CD4-positive, CD25-positive, alpha-beta regulatory T cell (primary cell): ENCODE data around the gene RAB11FIP4. TPM values are rescaled to one million over a fixed set of nuclear protein-coding genes. Genes with fewer than 3 reads are reported as not detected.

Experiments used
- ATAC-seq, 2 donors: fragments of 150-1000 bp; cut with Tn5 transposase; one replicate each; pipeline ENCODE4 v1.10.0; 2021; ENCODE audit warnings: low read depth in 2 of 2, moderate number of reproducible peaks in 2 of 2, moderate library complexity in 1 of 2
- DNase-seq, 3 donors: peaks; one replicate each; pipeline versions ENCODE4 v3.0.0 to v3.0.0-alpha.2; 2012 to 2022; ENCODE audit warnings: mixed read lengths in 1 of 3
- H3K27ac ChIP-seq: one replicate; pipeline ENCODE4 v1.7.0; 2013; ENCODE audit warnings: mild to moderate bottlenecking, low read length; ENCODE audit not compliant: insufficient read depth, poor library complexity, severe bottlenecking
- H3K27me3 ChIP-seq: one replicate; pipeline ENCODE4 v1.7.0; 2013; ENCODE audit warnings: low read length; ENCODE audit not compliant: control insufficient read depth, insufficient read depth
- H3K36me3 ChIP-seq: one replicate; pipeline ENCODE4 v1.7.0; 2013; ENCODE audit warnings: mild to moderate bottlenecking, low read length, moderate library complexity; ENCODE audit not compliant: control insufficient read depth, insufficient read depth
- H3K4me1 ChIP-seq: 2 replicates; pipeline ENCODE4 v1.7.0; 2013; ENCODE audit warnings: mild to moderate bottlenecking, low read length; ENCODE audit not compliant: insufficient read depth, control insufficient read depth, poor library complexity, severe bottlenecking
- H3K4me3 ChIP-seq: one replicate; pipeline ENCODE4 v1.7.0; 2013; ENCODE audit warnings: low read depth, mild to moderate bottlenecking, low read length, moderate library complexity
- H3K9me3 ChIP-seq, 2 experiments: 1 replicate in 1 of 2; 2 replicates in 1 of 2; pipeline ENCODE4 v1.7.0; 2013; ENCODE audit warnings: low read length in 2 of 2, mild to moderate bottlenecking in 1 of 2, moderate library complexity in 1 of 2; ENCODE audit not compliant: control insufficient read depth in 2 of 2
- H3K27ac Mint-ChIP-seq, 3 donors: one replicate each; pipeline ENCODE4 v1.8.0; 2020 to 2022; ENCODE audit warnings: mild to moderate bottlenecking in 3 of 3, mixed read lengths in 3 of 3, moderate library complexity in 2 of 3
- H3K27me3 Mint-ChIP-seq: one replicate; pipeline ENCODE4 v1.8.0; 2022; ENCODE audit warnings: mild to moderate bottlenecking, mixed read lengths
- H3K36me3 Mint-ChIP-seq: one replicate; pipeline ENCODE4 v1.8.0; 2020; ENCODE audit warnings: mixed read lengths
- H3K4me1 Mint-ChIP-seq, 4 donors: one replicate each; pipeline ENCODE4 v1.8.0; 2020 to 2022; ENCODE audit warnings: mixed read lengths in 4 of 4, mild to moderate bottlenecking in 1 of 4
- H3K4me3 Mint-ChIP-seq, 4 donors: one replicate each; pipeline ENCODE4 v1.8.0; 2020 to 2022; ENCODE audit warnings: mild to moderate bottlenecking in 4 of 4, mixed read lengths in 4 of 4, moderate library complexity in 3 of 4
- H3K9me3 Mint-ChIP-seq, 7 donors: one replicate each; pipeline ENCODE4 v1.8.0; 2020 to 2022; ENCODE audit warnings: mixed read lengths in 7 of 7, mild to moderate bottlenecking in 3 of 7, moderate library complexity in 2 of 7
- polyA plus RNA-seq, 4 donors: library from polyadenylated mRNA; unstranded; fragments of 300-500 nt; fragmentation: Illumina TruSeq; gene quantifications; one replicate each; pipeline ENCODE4 v1.2.3, GENCODE V29; 2021
- total RNA-seq: library from RNA; stranded (reverse); gene quantifications from one replicate; pipeline ENCODE4 v1.2.3, GENCODE V29; 2022

RAB11FIP4 gene
- total and polyA plus RNA-seq, 5 donors from 2014 or later = 23.1 to 79.7 (median 23.6) TPM

DNA sequence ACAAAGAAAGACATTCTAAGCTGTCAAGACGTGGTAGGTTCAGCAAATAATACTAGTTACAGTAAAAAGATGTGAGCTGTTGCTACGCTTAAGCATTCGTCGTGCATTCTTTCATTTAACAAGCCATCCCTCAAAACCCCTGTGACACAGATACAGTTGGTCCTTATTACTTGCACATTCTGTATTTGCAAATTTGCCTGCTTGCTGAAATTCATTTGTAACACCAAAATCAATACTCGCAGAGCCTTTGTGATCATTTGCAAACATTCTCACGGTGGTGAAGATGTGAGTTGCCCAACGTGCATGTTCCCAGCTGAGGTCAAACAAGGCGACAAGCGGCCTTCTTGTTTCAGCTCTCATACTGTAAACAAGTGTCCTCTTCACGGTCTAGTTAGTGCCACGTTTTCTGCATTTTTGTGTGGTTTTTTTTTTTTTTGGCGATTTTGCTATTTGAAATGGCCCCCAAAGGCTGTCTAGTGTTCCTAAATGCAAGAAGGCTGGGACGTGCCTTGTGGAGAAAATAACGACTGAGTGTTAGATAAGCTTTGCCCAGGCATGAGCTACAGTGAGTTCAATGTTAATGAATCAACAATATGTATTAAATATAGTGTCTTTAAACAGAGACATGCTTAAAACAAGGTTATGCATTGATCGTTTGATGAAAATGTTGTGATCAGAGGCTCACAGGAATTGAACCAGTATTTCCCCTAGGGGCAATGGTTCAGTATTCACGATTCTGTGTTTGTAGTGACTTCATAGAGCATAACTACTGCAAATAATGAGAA lies 84.1 kb downstream of the RAB11FIP4 start:
- ATAC-seq (no peak), DNase-seq (no peak)
- Mint-ChIP-seq H3K27ac (no peak overlapping the region), H3K27me3 (no peaks in the 10 kb centered on the region), H3K9me3 (no peaks in the 10 kb centered on the region), H3K4me3 (no peak overlapping the region), H3K36me3 (no peaks in the 10 kb centered on the region), H3K4me1 (no peaks in the 10 kb centered on the region)
- Histone ChIP-seq H3K27ac (no peak overlapping the region), H3K27me3 (no peaks in the 10 kb centered on the region), H3K9me3 (no peaks in the 10 kb centered on the region), H3K4me3 (no peak overlapping the region), H3K36me3 (no peaks in the 10 kb centered on the region), H3K4me1 (peaks cover under 1% of the 10 kb centered on the region)

DNA sequence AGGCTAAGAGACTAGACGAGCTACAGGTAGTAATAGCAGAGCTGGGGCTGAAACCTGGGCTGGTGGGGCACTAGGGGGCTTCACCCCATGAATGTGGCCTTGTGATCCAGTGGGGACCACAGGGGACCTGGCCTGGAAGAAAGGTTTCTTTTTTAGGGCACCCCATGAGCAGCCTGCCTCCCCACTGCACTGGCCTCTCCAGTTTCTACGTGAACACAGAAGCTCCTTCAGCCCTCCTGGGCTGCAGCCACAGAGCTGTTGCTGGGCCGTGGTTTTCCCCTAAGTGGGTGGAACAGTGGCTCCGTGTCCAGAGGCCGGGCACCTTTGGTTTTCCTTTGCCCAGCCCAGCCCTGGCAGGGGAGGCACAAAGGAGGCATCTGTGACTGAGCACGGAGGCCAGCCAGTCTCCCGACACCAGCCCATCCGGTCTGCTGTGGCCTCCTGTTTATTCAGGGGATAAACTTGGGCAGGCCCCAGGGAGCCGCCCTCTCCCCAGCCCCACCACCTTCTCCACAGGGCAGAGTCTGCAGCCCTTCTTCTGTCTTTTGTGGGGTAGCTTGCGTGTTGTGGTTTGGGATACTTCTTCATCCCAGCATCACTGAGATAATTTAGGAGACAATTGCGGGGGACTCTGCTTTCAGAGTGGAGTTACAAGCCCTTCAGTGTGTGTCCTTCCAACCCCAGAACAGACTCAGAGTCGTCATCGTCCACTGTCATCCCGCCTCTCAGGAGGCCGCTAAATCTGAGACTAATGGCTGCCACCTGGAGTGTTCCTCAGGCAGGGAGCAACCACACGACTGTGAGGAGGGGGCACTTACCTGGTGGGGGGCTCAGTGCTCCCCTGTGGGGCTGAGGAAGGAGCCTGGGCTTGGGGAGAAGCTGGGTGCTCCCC lies 85.3 kb downstream of the RAB11FIP4 start:
- Mint-ChIP-seq H3K4me3 (no peak overlapping the region), H3K9me3 (no peaks in the 10 kb centered on the region), H3K27me3 (no peaks in the 10 kb centered on the region), H3K27ac (no peak overlapping the region), H3K4me1 (no peaks in the 10 kb centered on the region), H3K36me3 (no peaks in the 10 kb centered on the region)
- H3K27me3 ChIP-seq = no peaks in the 10 kb centered on the region
- H3K36me3 ChIP-seq = no peaks in the 10 kb centered on the region
- DNase-seq (no peak), ATAC-seq (no peak)
- no peak overlapping the region for H3K4me3 ChIP-seq
- no peak overlapping the region for H3K27ac ChIP-seq
- H3K9me3 ChIP-seq = no peaks in the 10 kb centered on the region
- no peaks in the 10 kb centered on the region for H3K4me1 ChIP-seq

DNA sequence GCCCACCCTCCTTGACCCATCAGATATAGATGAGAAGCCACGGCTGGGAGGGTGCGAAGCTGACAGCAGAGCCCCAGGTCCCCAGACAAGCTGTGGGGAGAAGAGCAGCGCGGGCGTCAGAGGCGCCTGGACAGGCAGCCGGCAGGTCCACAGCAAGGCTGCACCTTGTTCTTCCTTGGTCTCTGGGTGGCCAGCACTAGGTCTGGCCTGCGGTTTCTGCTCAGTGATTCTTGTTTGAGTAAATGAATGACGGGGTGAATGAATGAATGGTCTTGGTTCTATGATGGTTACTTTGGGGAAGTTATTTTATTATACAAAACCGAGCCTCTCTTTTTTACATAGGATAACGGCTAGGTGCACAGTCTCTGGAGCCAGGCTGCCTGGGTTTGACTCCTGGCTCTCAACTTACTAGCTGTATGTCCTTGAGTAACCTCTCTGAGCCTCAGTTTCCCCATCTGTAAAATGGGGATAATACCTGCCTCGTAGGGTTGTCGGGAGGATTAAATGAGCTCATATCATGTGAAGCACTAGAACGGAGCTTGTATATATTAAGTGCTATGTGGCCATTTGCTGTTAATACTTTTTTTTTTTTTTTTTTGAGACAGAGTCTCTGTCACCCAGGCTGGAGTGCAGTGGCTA lies 86.1 kb downstream of the RAB11FIP4 start:
- H3K4me3 Mint-ChIP-seq = no peak overlapping the region

DNA sequence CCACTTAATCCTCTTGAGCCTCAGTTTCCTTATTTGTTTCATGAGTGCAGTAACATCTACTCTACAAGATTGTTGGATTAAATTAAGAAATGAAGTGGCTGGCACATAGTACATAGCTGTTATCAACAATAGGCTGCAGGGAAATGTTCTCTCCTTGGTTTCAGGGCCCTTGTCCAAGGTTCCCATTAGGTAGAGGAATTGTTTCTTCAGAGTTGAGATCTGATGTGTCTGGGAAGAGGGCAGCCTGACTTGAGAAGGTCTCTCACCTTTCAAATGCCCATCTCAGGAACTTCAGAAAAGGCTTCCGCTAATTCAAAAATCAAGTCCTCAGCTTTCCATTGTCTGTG lies 87.6 kb downstream of the RAB11FIP4 start:
- DNase-seq (no peak), ATAC-seq (no peak)
- Histone ChIP-seq H3K36me3 (no peaks in the 10 kb centered on the region), H3K9me3 (no peaks in the 10 kb centered on the region), H3K27ac (no peak overlapping the region), H3K4me1 (no peaks in the 10 kb centered on the region), H3K4me3 (no peak overlapping the region), H3K27me3 (no peaks in the 10 kb centered on the region)
- H3K4me3 Mint-ChIP-seq = no peak overlapping the region
- H3K4me1 Mint-ChIP-seq = no peaks in the 10 kb centered on the region
- H3K27me3 Mint-ChIP-seq = no peaks in the 10 kb centered on the region
- no peaks in the 10 kb centered on the region for H3K9me3 Mint-ChIP-seq
- H3K27ac Mint-ChIP-seq = no peak overlapping the region
- no peaks in the 10 kb centered on the region for H3K36me3 Mint-ChIP-seq

More for the DNA sequence above, 86.1 kb downstream of the RAB11FIP4 start:
- Histone ChIP-seq H3K4me3 (no peak overlapping the region), H3K27ac (no peak overlapping the region), H3K27me3 (no peaks in the 10 kb centered on the region), H3K4me1 (no peaks in the 10 kb centered on the region), H3K9me3 (no peaks in the 10 kb centered on the region), H3K36me3 (no peaks in the 10 kb centered on the region)
- H3K27me3 Mint-ChIP-seq = no peaks in the 10 kb centered on the region
- no peak overlapping the region for H3K27ac Mint-ChIP-seq
- no peaks in the 10 kb centered on the region for H3K36me3 Mint-ChIP-seq
- no peaks in the 10 kb centered on the region for H3K9me3 Mint-ChIP-seq
- no peak for DNase-seq
- H3K4me1 Mint-ChIP-seq = no peaks in the 10 kb centered on the region
- ATAC-seq = no peak

DNA sequence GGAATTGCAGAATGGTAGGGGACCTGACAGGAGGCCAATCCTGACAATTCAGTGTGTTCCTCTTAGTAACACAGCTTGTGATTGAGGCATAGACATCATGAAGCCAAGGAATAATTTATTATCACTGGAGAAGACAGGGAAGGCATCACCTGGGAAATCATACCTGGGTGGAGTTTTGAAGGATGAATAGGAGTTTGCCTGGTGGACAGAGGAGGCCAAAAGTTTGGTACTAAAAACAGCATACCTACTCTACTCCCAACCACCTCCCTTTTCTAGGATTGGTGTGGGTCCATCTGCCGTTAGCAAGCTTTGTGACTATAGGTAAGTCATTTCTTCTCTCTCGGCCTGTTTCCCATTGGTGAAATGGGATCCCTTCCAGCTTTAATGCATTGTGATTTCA lies 88.0 kb downstream of the RAB11FIP4 start:
- no peaks in the 10 kb centered on the region for H3K9me3 ChIP-seq
- no peak overlapping the region for H3K27ac Mint-ChIP-seq
- H3K4me3 Mint-ChIP-seq = no peak overlapping the region
- H3K27ac ChIP-seq = no peak overlapping the region
- H3K36me3 Mint-ChIP-seq = no peaks in the 10 kb centered on the region
- H3K4me1 Mint-ChIP-seq = no peaks in the 10 kb centered on the region
- no peaks in the 10 kb centered on the region for H3K27me3 Mint-ChIP-seq
- no peaks in the 10 kb centered on the region for H3K27me3 ChIP-seq
- ATAC-seq (no peak), DNase-seq (no peak)
- H3K4me1 ChIP-seq = no peaks in the 10 kb centered on the region
- H3K9me3 Mint-ChIP-seq = no peaks in the 10 kb centered on the region
- H3K4me3 ChIP-seq = no peak overlapping the region
- no peaks in the 10 kb centered on the region for H3K36me3 ChIP-seq

DNA sequence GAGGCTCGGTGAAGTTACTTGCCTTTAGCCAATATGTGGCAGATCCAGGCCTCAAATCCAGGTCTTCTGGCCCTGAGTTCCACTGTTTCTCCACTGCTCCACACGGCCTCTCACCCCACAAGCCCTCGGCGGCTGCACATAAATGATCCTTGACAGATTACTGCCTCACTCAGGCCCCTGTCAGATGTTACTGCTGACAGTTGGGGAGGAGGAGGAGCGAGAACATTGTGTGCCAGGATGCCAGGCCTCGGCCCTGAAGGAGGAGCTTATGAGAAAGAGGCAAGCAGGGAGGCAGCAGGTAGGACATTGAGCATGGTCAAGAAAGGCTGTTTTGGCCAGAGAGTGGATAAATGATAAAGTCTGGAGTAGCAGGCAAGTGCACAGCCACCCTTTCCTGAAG lies 88.6 kb downstream of the RAB11FIP4 start:
- Histone ChIP-seq H3K36me3 (no peaks in the 10 kb centered on the region), H3K27me3 (no peaks in the 10 kb centered on the region), H3K9me3 (no peaks in the 10 kb centered on the region), H3K4me3 (no peak overlapping the region), H3K4me1 (no peaks in the 10 kb centered on the region), H3K27ac (no peak overlapping the region)
- no peaks in the 10 kb centered on the region for H3K27me3 Mint-ChIP-seq
- peaks cover 0 to 2% (median 0%) of the 10 kb centered on the region in 4 donors for H3K4me1 Mint-ChIP-seq
- DNase-seq = no peak
- H3K4me3 Mint-ChIP-seq = no peak overlapping the region
- H3K9me3 Mint-ChIP-seq = no peaks in the 10 kb centered on the region
- no peak for ATAC-seq
- H3K27ac Mint-ChIP-seq = no peak overlapping the region
- H3K36me3 Mint-ChIP-seq = no peaks in the 10 kb centered on the region

DNA sequence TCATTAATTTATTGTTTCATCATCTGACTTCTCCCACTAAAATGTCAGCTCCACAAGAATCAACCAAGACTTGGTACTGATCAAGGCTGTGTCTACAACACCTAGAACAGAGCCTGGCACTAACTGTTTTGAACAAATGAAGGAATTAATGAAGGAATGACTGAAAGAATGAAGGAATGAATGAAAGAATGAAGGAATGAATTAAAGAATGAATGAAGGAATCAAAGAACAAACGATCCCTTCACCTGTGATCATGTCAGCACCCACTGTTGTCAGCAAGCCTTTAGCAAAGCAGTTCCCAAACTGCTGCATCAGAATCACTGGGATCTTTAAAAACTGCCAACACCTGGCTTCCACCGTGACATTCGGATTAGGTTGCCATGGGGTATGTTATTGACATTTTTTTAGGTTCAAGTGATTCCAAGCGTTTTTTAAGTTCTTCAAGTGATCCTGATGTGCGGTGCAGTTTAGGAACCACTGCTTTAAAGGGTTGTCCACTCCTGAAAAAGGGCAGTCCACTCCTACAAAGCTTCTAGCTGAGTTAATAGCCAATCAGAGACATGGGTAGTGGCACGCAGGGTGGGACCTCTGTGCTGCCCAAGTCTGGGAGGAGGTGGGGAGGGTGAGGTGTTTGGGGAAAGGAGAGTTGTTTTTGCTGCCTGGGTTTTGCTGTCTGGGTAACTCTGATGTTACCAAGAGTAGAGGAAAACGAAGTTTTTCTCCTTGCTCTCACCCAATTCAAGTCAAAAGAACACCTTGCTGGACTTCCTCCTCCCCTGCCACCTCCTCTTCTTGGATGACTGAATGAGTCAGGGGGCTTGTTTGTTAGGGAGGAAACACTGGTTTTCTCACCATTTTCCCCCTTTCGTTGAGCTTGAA lies 89.7 kb downstream of the RAB11FIP4 start:
- Mint-ChIP-seq H3K27me3 (no peaks in the 10 kb centered on the region), H3K4me3 (no peak overlapping the region), H3K27ac (no peak overlapping the region), H3K9me3 (no peaks in the 10 kb centered on the region), H3K36me3 (no peaks in the 10 kb centered on the region), H3K4me1 (peaks cover 0 to 2% (median 0%) of the 10 kb centered on the region in 4 donors)
- Histone ChIP-seq H3K9me3 (no peaks in the 10 kb centered on the region), H3K36me3 (no peaks in the 10 kb centered on the region), H3K27me3 (no peaks in the 10 kb centered on the region), H3K4me3 (no peak overlapping the region), H3K4me1 (no peaks in the 10 kb centered on the region), H3K27ac (no peak overlapping the region)
- ATAC-seq (no peak), DNase-seq (no peak)
